Natural killer cell treated with Interleukin-12 subunit alpha and Interleukin-12 subunit beta and Interleukin-15 and Interleukin-18, amount 100 ng/mL, for 72 hours (primary cell): ENCODE results near the gene TAF4. TPM values are rescaled to one million over a fixed set of nuclear protein-coding genes. Genes with fewer than 3 reads are reported as not detected.

Experiments
- ATAC-seq, 2 donors: fragments of 150-1000 bp; cut with Tn5 transposase in 1 of 2; sonication (Bioruptor Pico), chemical (Tn5 transposase) in 1 of 2; 2 replicates each; pipeline ENCODE4 v1.10.0; 2021
- DNase-seq: peaks from one replicate; pipeline ENCODE4 v3.0.0; 2022; ENCODE audit warnings: low spot score
- H3K27ac Mint-ChIP-seq, 2 donors: 1 replicate in 1 of 2; 2 replicates in 1 of 2; pipeline ENCODE4 v1.8.0; 2022; ENCODE audit warnings: mixed read lengths in 2 of 2, mild to moderate bottlenecking in 1 of 2, moderate library complexity in 1 of 2
- H3K27me3 Mint-ChIP-seq, 2 donors: 1 replicate in 1 of 2; 2 replicates in 1 of 2; pipeline ENCODE4 v1.8.0; 2022; ENCODE audit warnings: mixed read lengths in 2 of 2
- H3K36me3 Mint-ChIP-seq: one replicate; pipeline ENCODE4 v1.8.0; 2022; ENCODE audit warnings: mixed read lengths
- H3K4me1 Mint-ChIP-seq, 2 donors: 1 replicate in 1 of 2; 2 replicates in 1 of 2; pipeline ENCODE4 v1.8.0; 2022; ENCODE audit warnings: low read depth in 2 of 2, mixed read lengths in 2 of 2, mild to moderate bottlenecking in 1 of 2
- H3K4me3 Mint-ChIP-seq: one replicate; pipeline ENCODE4 v1.8.0; 2022; ENCODE audit warnings: mixed read lengths
- H3K9me3 Mint-ChIP-seq: 2 replicates; pipeline ENCODE4 v1.8.0; 2022; ENCODE audit warnings: mixed read lengths
- total RNA-seq, 2 donors: library from RNA; stranded (reverse); gene quantifications; one replicate each; pipeline ENCODE4 v1.2.3, GENCODE V29; 2022

The TAF4 gene
- total RNA-seq, 2 donors from 2014 or later = 22.2 to 53.6 TPM

DNA sequence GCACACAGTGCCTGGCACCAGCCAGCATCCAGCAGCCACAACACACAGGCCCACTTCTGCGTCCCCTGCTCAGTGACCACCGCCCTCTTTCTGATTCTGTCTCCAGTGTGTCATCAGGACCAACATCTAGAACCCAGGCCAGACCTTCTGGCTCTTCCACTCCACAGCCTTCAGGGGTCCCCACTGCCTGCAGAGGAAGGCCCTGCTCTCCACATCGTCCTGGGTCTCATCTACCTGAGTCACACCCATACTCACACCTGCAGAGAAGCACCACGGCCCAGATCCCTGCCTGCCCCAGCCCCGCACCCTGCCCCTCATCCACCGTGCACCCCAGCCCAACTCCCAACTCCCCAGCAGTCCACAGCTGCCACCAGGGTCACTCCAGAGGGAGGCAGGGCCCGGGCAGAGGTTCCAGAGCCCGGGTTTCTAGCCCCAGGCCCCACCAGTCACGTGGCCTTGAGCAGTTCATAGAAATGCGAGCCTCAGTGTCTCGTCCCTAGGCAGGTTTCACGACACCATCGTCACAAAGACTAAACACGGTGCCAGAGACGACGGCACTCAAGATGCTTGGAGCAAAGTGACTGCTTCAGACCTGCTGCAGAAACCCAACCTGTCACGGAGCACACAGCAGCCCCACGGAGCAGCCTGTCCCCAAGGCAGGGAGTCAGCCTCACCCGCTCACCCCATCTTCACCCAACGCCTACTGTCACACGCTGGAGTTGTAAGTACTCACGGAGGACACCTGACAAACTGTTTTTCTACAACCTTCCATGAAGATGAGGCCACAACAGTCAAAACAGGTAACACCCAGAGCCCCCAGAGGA is 16.1 kb downstream of the TAF4 start:
- Mint-ChIP-seq H3K36me3 (no peaks in the 10 kb centered on the region), H3K9me3 (no peaks in the 10 kb centered on the region), H3K27ac (no peak overlapping the region), H3K27me3 (no peaks in the 10 kb centered on the region), H3K4me1 (peaks cover 29 to 53% of the 10 kb centered on the region in 2 donors), H3K4me3 (no peak overlapping the region)
- DNase-seq (no peak), ATAC-seq (no peak)

DNA sequence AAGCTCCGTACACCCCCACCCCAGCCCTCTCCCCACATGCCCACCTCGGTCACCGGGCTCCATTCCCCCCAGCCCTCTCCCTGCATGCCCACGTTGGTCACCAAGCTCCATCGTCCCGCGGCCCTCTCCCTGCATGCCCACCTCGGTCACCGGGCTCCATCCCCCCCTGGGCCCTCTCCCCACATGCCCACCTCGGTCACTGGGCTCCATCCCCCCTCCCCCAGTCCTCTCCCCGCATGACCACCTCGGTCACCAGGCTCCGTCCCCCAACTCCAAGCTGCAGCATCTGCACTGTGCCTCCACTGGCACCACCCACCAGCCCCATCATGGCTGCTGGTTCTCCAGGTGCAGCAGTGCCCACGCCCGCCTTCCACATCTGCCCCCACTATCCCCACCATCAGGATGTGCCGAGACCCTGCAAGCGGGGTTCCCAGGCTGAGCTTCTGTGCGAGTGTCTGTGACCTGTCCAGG is 16.8 kb downstream of the TAF4 start:
- Mint-ChIP-seq H3K36me3 (no peaks in the 10 kb centered on the region), H3K27ac (no peak overlapping the region)
- no peak for DNase-seq

DNA sequence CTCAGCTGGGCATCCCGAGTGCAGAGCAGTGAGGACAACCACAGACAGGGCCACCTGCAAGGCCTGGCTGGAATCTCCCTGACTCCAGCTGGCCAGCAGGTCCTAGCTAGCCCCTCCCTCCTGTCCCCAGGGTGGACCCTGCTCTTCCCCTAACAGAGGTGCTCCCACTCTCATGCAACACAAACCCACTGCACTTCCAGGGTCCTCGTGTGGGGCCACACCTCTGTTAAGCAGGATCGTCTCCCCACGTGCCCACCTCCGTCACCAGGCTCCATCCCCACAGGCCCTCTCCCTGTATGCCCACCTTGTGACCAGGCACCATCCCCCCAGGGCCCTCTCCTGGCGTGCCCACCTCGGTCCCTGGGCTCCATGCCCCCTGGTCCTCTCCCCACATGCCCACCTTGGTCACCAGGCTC is 17.3 kb downstream of the TAF4 start:
- Mint-ChIP-seq H3K36me3 (no peaks in the 10 kb centered on the region), H3K4me1 (peaks cover 27 to 51% of the 10 kb centered on the region in 2 donors)
- peak in 1 of 2 donors; percentile 15 for ATAC-seq

More for the DNA sequence above, 16.8 kb downstream of the TAF4 start:
- H3K27me3 Mint-ChIP-seq = no peaks in the 10 kb centered on the region
- H3K9me3 Mint-ChIP-seq = no peaks in the 10 kb centered on the region
- ATAC-seq = no peak
- no peak overlapping the region for H3K4me3 Mint-ChIP-seq
- H3K4me1 Mint-ChIP-seq = peaks cover 27 to 49% of the 10 kb centered on the region in 2 donors

DNA sequence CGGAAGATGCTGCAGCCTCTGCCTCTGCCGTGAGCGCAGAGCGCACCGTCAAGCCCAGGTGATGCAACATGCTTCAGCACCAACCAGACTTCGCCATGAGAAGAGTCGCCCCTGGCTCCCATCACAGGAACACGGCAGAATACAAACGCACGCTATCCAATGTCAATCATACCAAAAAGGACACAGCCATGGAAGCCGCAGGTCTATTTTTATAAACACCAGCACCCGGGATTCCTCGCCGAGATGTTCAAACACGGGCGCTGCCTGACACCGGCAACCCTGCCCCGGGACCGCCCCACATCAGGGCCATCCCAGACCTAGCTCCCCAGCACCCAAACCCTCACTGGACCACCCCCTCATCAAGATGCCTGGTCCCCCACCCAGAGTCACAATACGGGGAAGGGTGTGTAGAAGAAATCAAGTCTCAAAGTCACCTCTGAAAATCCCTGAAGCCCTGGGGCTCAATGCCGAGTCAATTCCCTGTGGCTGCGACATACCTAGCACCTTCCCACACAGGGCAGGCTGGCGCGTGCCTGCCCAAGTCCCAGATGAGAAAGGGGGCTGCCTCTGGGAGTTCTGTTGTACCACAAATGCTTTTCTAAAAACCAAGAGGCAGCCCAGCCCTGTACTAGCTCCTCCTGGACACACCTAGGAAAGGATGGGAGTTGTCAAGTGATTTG is 17.9 kb downstream of the TAF4 start:
- Mint-ChIP-seq H3K4me1 (peaks cover 24 to 46% of the 10 kb centered on the region in 2 donors), H3K9me3 (no peaks in the 10 kb centered on the region), H3K27me3 (no peaks in the 10 kb centered on the region), H3K27ac (no peak overlapping the region), H3K36me3 (no peaks in the 10 kb centered on the region), H3K4me3 (no peak overlapping the region)
- ATAC-seq (no peak), DNase-seq (no peak)

More for the DNA sequence above, 17.3 kb downstream of the TAF4 start:
- Mint-ChIP-seq H3K4me3 (no peak overlapping the region), H3K27ac (no peak overlapping the region), H3K9me3 (no peaks in the 10 kb centered on the region), H3K27me3 (no peaks in the 10 kb centered on the region)
- no peak for DNase-seq

GRCh38 chr20:62046431-62046830 is 19.2 kb downstream of the TAF4 start:
- DNase-seq = no peak
- Mint-ChIP-seq H3K27ac (no peak overlapping the region), H3K36me3 (no peaks in the 10 kb centered on the region), H3K9me3 (no peaks in the 10 kb centered on the region), H3K4me1 (peaks cover 17 to 46% of the 10 kb centered on the region in 2 donors), H3K27me3 (no peaks in the 10 kb centered on the region), H3K4me3 (no peak overlapping the region)
- no peak for ATAC-seq

DNA sequence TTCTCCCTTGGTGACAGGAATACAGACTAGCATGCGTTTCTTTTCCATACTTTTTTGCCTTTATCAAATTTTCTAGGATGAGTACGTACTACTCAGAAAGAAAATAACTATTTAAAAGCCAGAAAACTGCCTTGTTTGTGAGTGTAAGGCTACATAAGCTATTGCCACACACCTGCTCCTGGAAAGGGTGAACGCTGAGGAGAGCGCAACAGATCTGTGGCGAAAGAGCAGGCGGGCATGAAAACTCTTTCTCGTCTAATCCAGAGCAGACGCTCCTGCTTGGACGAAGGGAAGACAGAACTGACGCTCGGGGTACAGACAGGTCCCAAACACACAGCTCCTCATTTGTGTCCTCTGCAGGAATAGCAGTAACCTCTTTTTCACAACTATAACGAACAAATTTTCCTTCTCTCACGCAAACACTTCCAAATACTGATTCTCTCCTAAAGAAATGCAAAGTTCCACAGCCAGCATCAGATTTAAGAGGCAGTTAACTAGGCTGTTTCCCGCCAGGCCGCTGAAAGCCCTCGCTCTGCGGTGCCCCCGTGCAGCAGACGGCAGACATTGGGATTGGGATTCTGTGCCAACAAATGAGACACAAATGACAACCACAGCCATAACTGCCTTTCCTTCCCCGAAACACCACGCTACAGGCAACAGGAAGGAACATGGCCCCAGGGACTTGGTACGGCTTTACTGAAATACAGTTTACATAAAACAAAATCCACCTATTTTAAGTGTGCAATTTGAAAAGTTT is 20.0 kb downstream of the TAF4 start:
- Mint-ChIP-seq H3K27me3 (no peaks in the 10 kb centered on the region), H3K36me3 (no peaks in the 10 kb centered on the region), H3K4me3 (no peak overlapping the region), H3K9me3 (no peaks in the 10 kb centered on the region), H3K27ac (no peak overlapping the region), H3K4me1 (peaks cover 19 to 43% of the 10 kb centered on the region in 2 donors)
- DNase-seq (no peak), ATAC-seq (no peak)

DNA sequence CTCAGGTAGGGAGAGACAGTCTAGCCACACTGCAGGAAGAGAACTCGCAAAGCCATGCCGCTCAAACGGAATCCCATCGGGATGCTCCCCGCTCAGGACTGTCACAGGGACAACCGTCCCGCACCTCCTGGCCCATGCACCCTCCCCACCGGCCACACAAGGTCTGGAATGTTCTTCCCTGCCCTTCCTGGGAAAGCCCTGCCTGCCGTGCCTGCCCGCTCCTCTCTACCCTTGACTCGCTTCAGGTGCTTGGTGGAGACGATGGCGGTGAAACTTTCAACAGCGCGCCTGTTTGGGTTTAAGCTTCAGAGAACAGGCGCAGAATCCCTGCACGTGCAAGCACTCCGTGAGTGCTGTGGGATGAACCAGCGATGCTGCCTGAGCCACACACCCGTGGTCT is 20.6 kb downstream of the TAF4 start:
- no peaks in the 10 kb centered on the region for H3K27me3 Mint-ChIP-seq
- H3K9me3 Mint-ChIP-seq = no peaks in the 10 kb centered on the region
- H3K4me3 Mint-ChIP-seq = no peak overlapping the region
- DNase-seq (no peak), ATAC-seq (no peak)
- no peak overlapping the region for H3K27ac Mint-ChIP-seq
- H3K4me1 Mint-ChIP-seq = peaks cover 19 to 41% of the 10 kb centered on the region in 2 donors
- H3K36me3 Mint-ChIP-seq = no peaks in the 10 kb centered on the region

GRCh38 chr20:62044631-62045030 is 21.1 kb downstream of the TAF4 start:
- Mint-ChIP-seq H3K27ac (no peak overlapping the region), H3K9me3 (no peaks in the 10 kb centered on the region), H3K36me3 (no peaks in the 10 kb centered on the region), H3K4me1 (peaks cover 23 to 46% of the 10 kb centered on the region in 2 donors), H3K27me3 (no peaks in the 10 kb centered on the region), H3K4me3 (no peak overlapping the region)
- ATAC-seq = no peak
- no peak for DNase-seq

- no peaks in the 10 kb centered on the region for H3K27me3 Mint-ChIP-seq
- H3K36me3 Mint-ChIP-seq = no peaks in the 10 kb centered on the region
- no peak overlapping the region for H3K27ac Mint-ChIP-seq
- ATAC-seq (no peak), DNase-seq (no peak)
- no peaks in the 10 kb centered on the region for H3K9me3 Mint-ChIP-seq
- H3K4me1 Mint-ChIP-seq = peaks cover 26 to 44% of the 10 kb centered on the region in 2 donors
- no peak overlapping the region for H3K4me3 Mint-ChIP-seq
These were observed 22.4 kb downstream of the TAF4 start for GRCh38 chr20:62043131-62043914.

DNA sequence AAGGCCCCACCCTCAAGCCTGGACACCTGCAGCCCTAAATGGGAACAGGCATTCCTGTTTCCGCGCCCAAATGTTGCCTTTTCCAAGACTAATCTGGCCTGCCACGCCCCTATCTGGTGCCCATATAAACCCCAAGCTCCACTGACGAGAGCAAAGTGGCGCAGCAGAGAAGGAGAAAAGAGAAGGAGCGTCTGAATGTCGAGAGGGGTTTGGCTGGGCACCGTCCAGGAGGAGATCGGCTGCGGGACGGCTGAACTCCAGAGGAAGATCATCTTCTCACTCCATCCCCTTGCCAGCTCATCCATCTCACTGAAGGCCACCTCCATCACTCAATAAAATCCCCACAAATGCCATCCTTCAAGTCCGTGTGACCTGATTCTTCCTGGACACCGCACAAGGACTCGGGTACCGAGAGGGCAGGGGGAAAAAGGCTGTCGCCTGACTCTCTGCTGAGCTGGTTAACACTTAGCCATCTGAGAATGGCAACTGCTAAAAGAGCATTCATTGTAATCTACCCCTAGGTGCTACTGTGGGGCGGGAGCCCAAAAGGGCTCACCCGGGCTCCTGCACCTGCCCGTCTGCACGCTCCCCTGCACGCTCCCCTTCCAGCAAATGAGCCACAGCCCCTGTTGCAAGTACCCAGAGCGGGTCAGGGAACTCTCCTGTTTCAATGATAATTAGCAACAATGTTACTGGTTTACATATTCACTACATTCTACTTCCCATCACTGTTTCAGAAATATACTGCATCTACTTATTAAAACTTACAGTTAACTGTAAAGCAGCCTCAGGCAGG is 23.5 kb downstream of the TAF4 start:
- H3K4me1 Mint-ChIP-seq = peaks cover 26 to 45% of the 10 kb centered on the region in 2 donors
- H3K27ac Mint-ChIP-seq = no peak overlapping the region
- no peaks in the 10 kb centered on the region for H3K36me3 Mint-ChIP-seq
- DNase-seq (no peak), ATAC-seq (no peak)
- H3K4me3 Mint-ChIP-seq = no peak overlapping the region
- no peaks in the 10 kb centered on the region for H3K9me3 Mint-ChIP-seq
- no peaks in the 10 kb centered on the region for H3K27me3 Mint-ChIP-seq

DNA sequence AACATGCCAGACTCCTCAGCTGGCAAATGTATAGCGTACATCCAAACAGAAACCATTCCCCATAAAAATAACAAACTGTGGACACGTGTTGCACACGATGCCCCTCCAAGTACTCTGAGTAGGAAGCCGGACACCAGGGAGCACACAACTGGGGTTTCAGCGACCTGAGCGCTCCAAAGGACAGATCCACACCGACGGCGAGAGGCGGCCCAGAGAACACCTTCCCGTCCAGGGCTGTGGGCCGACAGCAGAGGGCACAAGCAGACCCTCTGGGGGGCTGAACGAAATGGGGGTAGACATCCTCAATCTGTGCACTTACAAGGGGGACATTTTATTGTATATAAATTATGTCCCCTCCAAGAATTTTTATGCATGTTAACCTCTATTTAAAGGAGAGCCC is 24.7 kb downstream of the TAF4 start:
- no peaks in the 10 kb centered on the region for H3K27me3 Mint-ChIP-seq
- no peak overlapping the region for H3K27ac Mint-ChIP-seq
- no peak for ATAC-seq
- no peak overlapping the region for H3K4me3 Mint-ChIP-seq
- peaks cover 35 to 43% of the 10 kb centered on the region in 2 donors for H3K4me1 Mint-ChIP-seq
- no peak for DNase-seq
- no peaks in the 10 kb centered on the region for H3K36me3 Mint-ChIP-seq
- H3K9me3 Mint-ChIP-seq = no peaks in the 10 kb centered on the region

DNA sequence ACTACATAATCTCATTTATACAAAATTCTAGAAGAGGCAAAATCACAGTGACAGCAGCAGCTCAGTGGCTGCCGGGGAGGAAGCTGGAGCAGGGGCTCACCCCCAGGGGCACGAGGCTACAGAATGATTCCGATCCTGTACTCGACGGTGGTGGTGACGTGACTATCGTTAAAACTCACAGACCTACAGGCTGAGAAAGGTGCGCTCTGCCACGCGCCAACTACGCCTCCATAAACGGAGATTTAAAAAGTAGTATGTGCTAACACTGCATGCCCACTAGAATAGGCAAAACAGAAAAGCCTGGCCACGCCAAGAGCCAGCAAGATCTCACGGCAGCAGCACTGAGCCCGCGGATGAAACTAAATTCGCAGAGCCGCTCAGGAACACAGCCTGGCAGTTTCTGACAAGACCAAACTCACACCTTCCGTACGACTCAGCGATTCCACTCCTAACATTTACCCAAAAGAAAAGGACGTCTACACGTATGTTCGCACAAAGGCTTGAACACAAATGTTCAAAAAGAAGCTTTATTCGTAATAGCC is 25.2 kb downstream of the TAF4 start:
- ATAC-seq (no peak), DNase-seq (no peak)
- H3K27me3 Mint-ChIP-seq = no peaks in the 10 kb centered on the region
- H3K9me3 Mint-ChIP-seq = no peaks in the 10 kb centered on the region
- no peak overlapping the region for H3K27ac Mint-ChIP-seq
- no peak overlapping the region for H3K4me3 Mint-ChIP-seq
- H3K36me3 Mint-ChIP-seq = no peaks in the 10 kb centered on the region
- H3K4me1 Mint-ChIP-seq = peaks cover 38 to 42% of the 10 kb centered on the region in 2 donors
